ENCODE data around the gene SPATA6L. TPM values are rescaled to one million over a fixed set of nuclear protein-coding genes. Genes with fewer than 3 reads are reported as not detected.

The SPATA6L gene
- total RNA-seq (2013; cell fraction: nucleolus; rRNA removed) = 5.5 and 6.6 TPM in 2 replicates
- 1.2 and 1.6 TPM in 2 replicates for total RNA-seq (2014; rRNA removed)
- 0.89 and 1.1 TPM in 2 replicates for total RNA-seq (2014; rRNA removed; fragmentation: Illumina TruSeq; extraction: Trizol)
- total RNA-seq (2021) = 1.6 and 2.1 TPM in 2 replicates
- polyA plus RNA-seq (2011; ENCODE audit: low read depth) = 0.47 TPM
- polyA plus RNA-seq (2011; rRNA removed) = 0.37 and 0.42 TPM in 2 replicates
- polyA plus RNA-seq (2011; cell fraction: cytosol; rRNA removed) = 0.13 TPM in 2 replicates
- polyA plus RNA-seq (2011; cell fraction: nucleus; rRNA removed) = 0.53 and 0.94 TPM in 2 replicates
- polyA plus RNA-seq (2012) = 0.46 and 1.5 TPM in 2 replicates
- polyA plus RNA-seq (2014; fragmentation: Illumina TruSeq; extraction: Trizol) = 0.48 and 0.68 TPM in 2 replicates
- 1 to 10 TPM in 1 of 2 experiments, under 1 TPM in 1; 0.88 to 1.3 TPM for polyA plus RNA-seq (2014; fragmentation: Nextera tagmentation; extraction: Ambion mirVana)
- polyA plus RNA-seq (2014; rRNA removed) = 0.94 and 2.0 TPM in 2 replicates
- 1 to 10 TPM in 1 of 2 experiments, under 1 TPM in 1; 0.42 to 1.4 TPM for polyA plus RNA-seq (2016; fragmentation: Nextera tagmentation; extraction: Ambion mirVana)
- polyA minus RNA-seq (2011; rRNA and poly(A)+ RNA removed) = 0.15 TPM in 1 of 2 replicates, not detected in the other
- not detected in 2 replicates for polyA minus RNA-seq (2011; cell fraction: cytosol; rRNA and poly(A)+ RNA removed)
- 0.24 and 1.9 TPM in 2 replicates for polyA minus RNA-seq (2011; cell fraction: nucleus; rRNA and poly(A)+ RNA removed)
- percentile 36 among the genes with signal in this experiment for Bru-seq, nascent RNA
- BruChase-seq, experiment 1, labeled RNA remaining after a 6-hour chase = percentile 31 among the genes with signal in this experiment
- percentile 36 among the genes with signal in this experiment for BruChase-seq, experiment 2, labeled RNA remaining after a 2-hour chase
- long read RNA-seq, experiment 1 = 0 reads
- long read RNA-seq, experiment 2, partial matches to known transcripts = 0 of 3 reads
- long read RNA-seq, experiment 2, other reads (novel, unspliced or antisense) = 3 of 3 reads

DNA sequence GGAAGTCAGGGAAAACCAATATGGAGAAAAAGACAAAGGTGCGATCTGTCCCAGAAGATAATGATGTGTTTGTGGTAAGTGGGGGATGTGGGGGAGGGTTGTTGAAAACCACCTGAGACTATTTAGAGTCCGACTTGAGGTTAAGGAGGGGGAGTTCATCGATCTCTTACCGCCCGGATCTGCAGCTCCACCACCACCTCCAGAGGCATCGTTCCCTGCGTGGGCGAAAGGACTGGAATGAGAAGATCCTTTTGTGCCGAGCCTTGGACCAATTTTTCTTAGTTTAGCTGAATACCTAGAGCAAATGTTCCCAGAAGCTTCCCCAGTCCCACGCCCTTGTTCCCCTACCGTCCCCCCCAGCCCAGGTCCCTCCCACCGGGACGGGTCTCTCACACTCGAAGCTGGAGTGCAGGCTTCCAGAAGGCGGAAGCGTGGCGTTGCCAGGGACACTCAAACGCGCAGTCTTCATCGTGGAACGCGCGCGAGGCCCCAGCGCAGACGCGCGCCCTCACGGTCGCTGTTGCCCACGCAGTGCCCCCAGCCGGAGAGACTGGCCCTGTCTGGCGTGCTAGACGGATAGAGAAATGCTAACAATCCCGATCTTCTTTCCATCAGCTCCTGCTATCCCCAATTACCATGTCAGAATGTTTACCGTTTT lies at the start of gene SPATA6L:
Gene SPATA6L, minus strand, starts transcription at position 439 of the 658 bp plus-strand sequence. Its CDS starts 230 bp downstream, at position 209.
- no peak within 1 kb of the TSS; the same call in 1 of the 2 replicates for H3K27ac ChIP-seq (ENCODE audit: control insufficient read depth, insufficient read depth)
- H3K4me1 ChIP-seq (ENCODE audit: control insufficient read depth, insufficient read depth, low read length) = peaks cover 21% of the 10 kb centered on the region
- H3K79me2 ChIP-seq (ENCODE audit: control insufficient read depth, insufficient read depth, low read length) = peaks cover 5% of the 10 kb centered on the region
- BruUV-seq (replicated peaks) = TSS peak; percentile 40
- peak within 1 kb of the TSS; percentile 64 for H3K9ac ChIP-seq (ENCODE audit: control insufficient read depth, insufficient read depth, low read length)
- intact Hi-C loops (cut with micrococcal nuclease; ENCODE audit: unreplicated experiment) (loop anchor here (10.0 kb wide), 1 partner anchor 779 kb away; no protein-coding TSS in a partner anchor), in situ Hi-C loops (cut with MboI) (no loop called here)
- DNase-seq (ENCODE audit: low read depth, low spot score) = no peak
- peak; percentile 45 for ATAC-seq
- H3K4me3 ChIP-seq = peak within 1 kb of the TSS; percentile 65
- ChIA-PET CTCF (interaction anchor here (0.7 to 3.5 kb wide), 12 partner anchors 9 to 284 kb away, joined by 3 to 14 read pairs (median 4); partner anchors contain the start of genes AK3 and CDC37L1), POLR2A (interaction anchor here (0.9 to 1.6 kb wide), 4 partner anchors 10 to 74 kb away, joined by 3 to 6 read pairs (median 4); no protein-coding TSS in a partner anchor), SMC1A (ENCODE audit: uncharacterized antibody, unreplicated experiment) (interaction anchor here (0.6 to 1.7 kb wide), 10 partner anchors 11 to 929 kb away, joined by 3 to 5 read pairs (median 3); no protein-coding TSS in a partner anchor), RAD21 (ENCODE audit: unreplicated experiment) (interaction anchor here (0.7 to 2.7 kb wide), 6 partner anchors 10 to 305 kb away, joined by 3 to 11 read pairs (median 4); partner anchors contain the start of gene AK3)
- peak within 1 kb of the TSS; percentile 97 for H3K4me2 ChIP-seq (ENCODE audit: control insufficient read depth, insufficient read depth)
- H3K27me3 ChIP-seq (replicated peaks in 1 of 2; ENCODE audit: control insufficient read depth in 2 of 2, insufficient read depth in 2 of 2, low read length in 1 of 2) = no peaks in the 10 kb centered on the region
- no peaks in the 10 kb centered on the region for H3K36me3 ChIP-seq (ENCODE audit: control insufficient read depth in 2 of 2, insufficient read depth in 2 of 2, low read length in 1 of 2)
- FAIRE-seq = no peak
- no peaks in the 10 kb centered on the region; the same call in 1 of the 2 replicates for H4K20me1 ChIP-seq (ENCODE audit: control insufficient read depth, insufficient read depth)
- H2AFZ ChIP-seq (ENCODE audit: control insufficient read depth, low read depth, low read length) = peak within 1 kb of the TSS; percentile 57
- no peaks in the 10 kb centered on the region for H3K9me3 ChIP-seq (replicated peaks; ENCODE audit: control insufficient read depth, insufficient read depth, low read length)
- 7% methylated on average over 36 of the region's 36 CpGs for WGBS (ENCODE audit: insufficient coverage, insufficient replicate concordance, low lambda C conversion rate, missing lambda C conversion rate)
- TF ChIP-seq MLLT1 (IDR thresholded peaks at IDR 0.05) (peak; percentile 90), YY1 (IDR thresholded peaks at IDR 0.05; ENCODE audit: low read depth, low read length) (no peak), EP300 (IDR thresholded peaks at IDR 0.05; ENCODE audit: borderline replicate concordance in 1 of 2, control insufficient read depth in 1 of 2, low read depth in 2 of 2, low read length in 2 of 2) (no peak), EED (IDR thresholded peaks at IDR 0.05; ENCODE audit: low read depth) (peak; percentile 77), RAD51 (IDR thresholded peaks at IDR 0.05) (no peak), CBX5 (IDR thresholded peaks at IDR 0.05; ENCODE audit: low read depth) (no peak), NFYA (IDR thresholded peaks at IDR 0.05; ENCODE audit: borderline replicate concordance, low read depth, low read length) (no peak), SREBF1 (IDR thresholded peaks at IDR 0.05; ENCODE audit: low read length) (no peak), RCOR1 (conservative IDR thresholded peaks at IDR 0.05; ENCODE audit: low read depth, low read length) (no peak), ZNF217 (IDR thresholded peaks at IDR 0.05) (no peak), KAT2A (conservative IDR thresholded peaks at IDR 0.05; ENCODE audit: control insufficient read depth, low read depth, low read length) (no peak), RAD21 (IDR thresholded peaks at IDR 0.05; ENCODE audit: insufficient read depth, low read depth, low read length) (no peak), NFIC (IDR thresholded peaks at IDR 0.05; ENCODE audit: low read depth, low read length) (peak; percentile 36; the same call in 1 of the 2 replicates), BCL11A (IDR thresholded peaks at IDR 0.05; ENCODE audit: low read depth, low read length) (peak; percentile 74)
- TF ChIP-seq, protein P1, sequence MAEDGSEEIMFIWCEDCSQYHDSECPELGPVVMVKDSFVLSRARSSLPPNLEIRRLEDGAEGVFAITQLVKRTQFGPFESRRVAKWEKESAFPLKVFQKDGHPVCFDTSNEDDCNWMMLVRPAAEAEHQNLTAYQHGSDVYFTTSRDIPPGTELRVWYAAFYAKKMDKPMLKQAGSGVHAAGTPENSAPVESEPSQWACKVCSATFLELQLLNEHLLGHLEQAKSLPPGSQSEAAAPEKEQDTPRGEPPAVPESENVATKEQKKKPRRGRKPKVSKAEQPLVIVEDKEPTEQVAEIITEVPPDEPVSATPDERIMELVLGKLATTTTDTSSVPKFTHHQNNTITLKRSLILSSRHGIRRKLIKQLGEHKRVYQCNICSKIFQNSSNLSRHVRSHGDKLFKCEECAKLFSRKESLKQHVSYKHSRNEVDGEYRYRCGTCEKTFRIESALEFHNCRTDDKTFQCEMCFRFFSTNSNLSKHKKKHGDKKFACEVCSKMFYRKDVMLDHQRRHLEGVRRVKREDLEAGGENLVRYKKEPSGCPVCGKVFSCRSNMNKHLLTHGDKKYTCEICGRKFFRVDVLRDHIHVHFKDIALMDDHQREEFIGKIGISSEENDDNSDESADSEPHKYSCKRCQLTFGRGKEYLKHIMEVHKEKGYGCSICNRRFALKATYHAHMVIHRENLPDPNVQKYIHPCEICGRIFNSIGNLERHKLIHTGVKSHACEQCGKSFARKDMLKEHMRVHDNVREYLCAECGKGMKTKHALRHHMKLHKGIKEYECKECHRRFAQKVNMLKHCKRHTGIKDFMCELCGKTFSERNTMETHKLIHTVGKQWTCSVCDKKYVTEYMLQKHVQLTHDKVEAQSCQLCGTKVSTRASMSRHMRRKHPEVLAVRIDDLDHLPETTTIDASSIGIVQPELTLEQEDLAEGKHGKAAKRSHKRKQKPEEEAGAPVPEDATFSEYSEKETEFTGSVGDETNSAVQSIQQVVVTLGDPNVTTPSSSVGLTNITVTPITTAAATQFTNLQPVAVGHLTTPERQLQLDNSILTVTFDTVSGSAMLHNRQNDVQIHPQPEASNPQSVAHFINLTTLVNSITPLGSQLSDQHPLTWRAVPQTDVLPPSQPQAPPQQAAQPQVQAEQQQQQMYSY (CRISPR knock-in tag; IDR thresholded peaks at IDR 0.05) = no peak

Data from GM12878 (cell line).